HG03469 (cell line): ENCODE data around the gene CFC1B.
"Not testable (repeated sequence)": the region's sequence is repeated elsewhere in the genome, so short reads cannot be mapped to it uniquely, and the experiment has no call there.

Experiments used
- ATAC-seq: cut with Tn5 transposase; IDR thresholded peaks from one replicate; pipeline ENCODE4 v1.9.1; 2021; ENCODE audit warnings: mild to moderate bottlenecking, moderate library complexity, moderate number of reproducible peaks; ENCODE audit not compliant: unreplicated experiment

The CFC1B gene

GRCh38 chr2:130520992-130521391 is at the start of gene CFC1B:
Gene CFC1B, plus strand, starts transcription at chr2:130521222. Its CDS starts 263 bp downstream, at chr2:130521485.
- ATAC-seq: not testable (repeated sequence)

GRCh38 chr2:130491073-130491472 is 29.9 kb upstream of the CFC1B start:
- not testable (repeated sequence) for ATAC-seq

GRCh38 chr2:130509228-130509627 is 11.8 kb upstream of the CFC1B start, which contains the start of gene POTEI:
Gene POTEI, minus strand, starts transcription at chr2:130509328. Its CDS starts 93 bp downstream, at chr2:130509235.
- not testable (repeated sequence) for ATAC-seq

- not testable (repeated sequence) for ATAC-seq
Observed at GRCh38 chr2:130510807-130511746, 9.9 kb upstream of the CFC1B start.

- ATAC-seq: not testable (repeated sequence)
Observed at GRCh38 chr2:130511747-130512451, 9.1 kb upstream of the CFC1B start.

GRCh38 chr2:130518516-130519106 is 2.4 kb upstream of the CFC1B start:
- ATAC-seq: not testable (repeated sequence)

- not testable (repeated sequence) for ATAC-seq
Observed at GRCh38 chr2:130522390-130522789, 1.4 kb downstream of the CFC1B start.

- ATAC-seq: not testable (repeated sequence)
Observed at GRCh38 chr2:130527365-130527967, 6.4 kb downstream of the CFC1B start.

- not testable (repeated sequence) for ATAC-seq
Observed at GRCh38 chr2:130529545-130529944, 8.5 kb downstream of the CFC1B start.

- not testable (repeated sequence) for ATAC-seq
Observed at GRCh38 chr2:130530212-130530611, 9.2 kb downstream of the CFC1B start.

GRCh38 chr2:130531225-130531624 is 10.2 kb downstream of the CFC1B start:
- ATAC-seq: peak; percentile 90

GRCh38 chr2:130531672-130532071 is 10.7 kb downstream of the CFC1B start:
- not testable (repeated sequence) for ATAC-seq

- ATAC-seq: not testable (repeated sequence)
Observed at GRCh38 chr2:130536654-130537053, 15.6 kb downstream of the CFC1B start.

- not testable (repeated sequence) for ATAC-seq
Observed at GRCh38 chr2:130538271-130538670, 17.2 kb downstream of the CFC1B start.

GRCh38 chr2:130542789-130543188 is 21.8 kb downstream of the CFC1B start:
- not testable (repeated sequence) for ATAC-seq

- ATAC-seq: not testable (repeated sequence)
Observed at GRCh38 chr2:130543785-130544528, 22.9 kb downstream of the CFC1B start.

- not testable (repeated sequence) for ATAC-seq
Observed at GRCh38 chr2:130544978-130545377, 24.0 kb downstream of the CFC1B start.

- ATAC-seq: not testable (repeated sequence)
Observed at GRCh38 chr2:130548418-130548817, 27.4 kb downstream of the CFC1B start.

- not testable (repeated sequence) for ATAC-seq
Observed at GRCh38 chr2:130549475-130549874, 28.5 kb downstream of the CFC1B start.

- ATAC-seq: not testable (repeated sequence)
Observed at GRCh38 chr2:130554178-130554577, 33.2 kb downstream of the CFC1B start.
